Neural cell (in vitro differentiated cells): ENCODE data around the gene MMP1.

Experiments used
- EP300 ChIP-seq: fragments of 450-650 bp; conservative IDR thresholded peaks from 2 replicates; pipeline ENCODE4 v1.6.1; 2014; ENCODE audit warnings: antibody characterized with exemption, mild to moderate bottlenecking, moderate library complexity; ENCODE audit not compliant: poor library complexity, severe bottlenecking
- TF ChIP-seq, protein P1 (sequence below): fragments of 450-650 bp; IDR thresholded peaks from 2 replicates; pipeline ENCODE4 v1.5.1; 2014; ENCODE audit warnings: antibody characterized with exemption, mild to moderate bottlenecking, moderate library complexity; ENCODE audit not compliant: poor library complexity, severe bottlenecking

GRCh38 chr11:102760344-102761035, 37.5 kb downstream of the MMP1 start:
- TF ChIP-seq, protein P1, sequence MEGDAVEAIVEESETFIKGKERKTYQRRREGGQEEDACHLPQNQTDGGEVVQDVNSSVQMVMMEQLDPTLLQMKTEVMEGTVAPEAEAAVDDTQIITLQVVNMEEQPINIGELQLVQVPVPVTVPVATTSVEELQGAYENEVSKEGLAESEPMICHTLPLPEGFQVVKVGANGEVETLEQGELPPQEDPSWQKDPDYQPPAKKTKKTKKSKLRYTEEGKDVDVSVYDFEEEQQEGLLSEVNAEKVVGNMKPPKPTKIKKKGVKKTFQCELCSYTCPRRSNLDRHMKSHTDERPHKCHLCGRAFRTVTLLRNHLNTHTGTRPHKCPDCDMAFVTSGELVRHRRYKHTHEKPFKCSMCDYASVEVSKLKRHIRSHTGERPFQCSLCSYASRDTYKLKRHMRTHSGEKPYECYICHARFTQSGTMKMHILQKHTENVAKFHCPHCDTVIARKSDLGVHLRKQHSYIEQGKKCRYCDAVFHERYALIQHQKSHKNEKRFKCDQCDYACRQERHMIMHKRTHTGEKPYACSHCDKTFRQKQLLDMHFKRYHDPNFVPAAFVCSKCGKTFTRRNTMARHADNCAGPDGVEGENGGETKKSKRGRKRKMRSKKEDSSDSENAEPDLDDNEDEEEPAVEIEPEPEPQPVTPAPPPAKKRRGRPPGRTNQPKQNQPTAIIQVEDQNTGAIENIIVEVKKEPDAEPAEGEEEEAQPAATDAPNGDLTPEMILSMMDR, result no peak
- no peak for TF ChIP-seq EP300
